ENCODE results near the gene NOC3L.

- TF ChIP-seq CTCF (conservative IDR thresholded peaks at IDR 0.05 in 1 of 2, IDR thresholded peaks at IDR 0.05 in 1 of 2; ENCODE audit: low read depth in 1 of 2, low read length in 2 of 2) (no peak), EZH2 (IDR thresholded peaks at IDR 0.05; ENCODE audit: low read length, missing control alignments) (no peak)
Measured at GRCh38 chr10:94405406-94405805, 42.7 kb upstream of the NOC3L start.
